IPS-NIHi11 (cell line): ENCODE results near the gene PID1.

ENCODE experiments used
- DNase-seq: peaks from one replicate; pipeline ENCODE4 v3.0.0; 2012; ENCODE audit warnings: mixed read lengths, low spot score

Gene PID1, protein sequence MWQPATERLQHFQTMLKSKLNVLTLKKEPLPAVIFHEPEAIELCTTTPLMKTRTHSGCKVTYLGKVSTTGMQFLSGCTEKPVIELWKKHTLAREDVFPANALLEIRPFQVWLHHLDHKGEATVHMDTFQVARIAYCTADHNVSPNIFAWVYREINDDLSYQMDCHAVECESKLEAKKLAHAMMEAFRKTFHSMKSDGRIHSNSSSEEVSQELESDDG

DNA sequence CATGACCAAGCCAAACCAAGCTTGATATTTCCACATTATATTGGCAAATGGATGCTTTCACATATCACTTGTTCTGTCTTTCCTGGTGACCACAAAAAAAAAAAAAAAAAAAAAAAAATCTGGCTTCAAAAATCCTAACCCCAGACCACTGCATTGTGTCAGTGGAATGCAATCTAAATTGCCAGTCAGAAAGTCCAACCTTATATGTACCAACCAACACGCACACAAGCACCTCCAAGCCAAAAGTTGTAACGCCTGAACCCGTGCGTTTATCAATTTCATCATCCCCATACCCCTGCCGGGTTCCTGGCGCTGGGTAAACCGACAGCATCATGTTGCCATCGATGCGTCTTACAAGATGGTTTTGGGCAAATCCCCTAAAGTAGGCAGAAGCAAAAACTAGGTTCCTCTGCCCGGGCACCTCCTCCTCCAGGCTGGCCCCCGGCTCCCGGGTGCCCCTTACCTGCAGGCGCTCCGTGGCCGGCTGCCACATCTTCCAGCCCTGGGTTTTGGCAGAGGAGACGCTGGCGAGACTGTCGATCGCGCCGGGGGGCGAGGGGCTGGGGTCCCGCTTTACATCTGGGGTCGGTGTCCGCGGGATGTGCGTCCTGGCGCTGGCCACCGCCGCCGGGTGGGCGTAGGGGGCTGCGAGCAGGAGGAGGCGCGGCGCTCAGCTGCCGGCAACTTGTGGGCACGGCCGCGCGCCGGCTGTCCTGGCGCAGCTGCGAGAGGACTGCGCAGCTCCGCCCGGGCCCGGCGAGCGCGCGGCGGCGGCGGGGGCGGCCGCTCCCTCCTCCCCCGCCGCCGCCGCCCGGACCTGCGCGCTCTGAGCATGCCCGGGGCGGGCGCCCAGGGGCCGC, at the start of gene PID1:
PID1 (minus strand) TSS at position 737 of the 860 bp plus-strand sequence; CDS start at position 493, 244 bp downstream.
- peak; percentile 78 for DNase-seq

DNA sequence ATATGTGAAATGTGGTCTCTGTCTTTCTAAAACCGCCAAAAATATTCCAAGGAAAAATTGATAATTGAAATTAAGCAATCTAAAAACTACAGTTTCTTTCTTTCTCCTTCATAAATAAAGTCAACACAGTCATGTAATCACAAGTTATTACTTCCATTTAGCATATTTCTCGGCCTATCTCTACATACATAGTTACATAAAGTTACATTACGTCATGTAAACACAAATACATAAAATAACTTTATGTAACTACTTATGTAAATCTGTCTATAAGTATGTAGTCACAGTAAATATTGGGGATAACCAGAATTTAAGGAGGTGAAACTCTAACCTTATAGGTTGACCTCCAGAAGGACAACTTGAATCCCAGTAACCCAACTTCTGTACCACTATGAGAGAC, 48.5 kb upstream of the PID1 start:
- DNase-seq = no peak

DNA sequence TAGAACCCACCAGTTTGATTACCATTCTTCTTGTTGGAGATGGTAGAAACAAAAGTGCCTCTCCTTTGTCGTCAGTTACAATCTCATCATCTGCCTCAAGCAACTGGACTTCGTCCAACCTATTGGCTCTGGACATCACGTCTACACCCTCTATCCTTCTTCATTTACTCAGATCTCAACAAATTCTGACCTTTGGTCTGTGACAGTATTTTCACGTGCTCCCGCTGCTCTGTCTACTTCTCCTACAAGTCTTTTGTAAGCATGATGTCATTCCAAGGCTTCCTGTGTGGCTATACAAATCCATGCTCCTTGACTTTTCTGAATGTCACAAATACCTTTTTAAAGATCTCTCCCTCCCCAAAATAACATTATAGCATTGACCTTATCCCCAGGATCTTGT, 43.0 kb upstream of the PID1 start:
- no peak for DNase-seq

DNA sequence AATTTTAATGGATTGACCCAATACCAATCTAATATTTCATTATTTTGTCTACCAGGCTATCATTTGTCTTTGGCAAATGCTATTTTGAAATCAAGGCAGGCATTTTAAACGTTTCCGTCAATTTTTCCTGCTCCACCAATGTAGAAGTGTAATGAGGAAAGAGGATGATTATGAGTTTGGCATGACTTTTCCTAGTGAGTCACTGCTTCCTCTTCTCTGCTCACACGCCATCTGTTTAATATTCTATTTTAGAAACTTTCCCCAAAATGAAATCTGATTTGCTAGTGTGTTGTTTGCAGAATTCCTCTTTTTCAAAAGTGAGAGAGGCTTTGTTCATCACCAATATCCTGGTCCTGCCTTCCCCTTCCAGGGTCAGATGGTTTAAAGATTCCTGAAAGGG, 42.5 kb upstream of the PID1 start:
- no peak for DNase-seq

DNA sequence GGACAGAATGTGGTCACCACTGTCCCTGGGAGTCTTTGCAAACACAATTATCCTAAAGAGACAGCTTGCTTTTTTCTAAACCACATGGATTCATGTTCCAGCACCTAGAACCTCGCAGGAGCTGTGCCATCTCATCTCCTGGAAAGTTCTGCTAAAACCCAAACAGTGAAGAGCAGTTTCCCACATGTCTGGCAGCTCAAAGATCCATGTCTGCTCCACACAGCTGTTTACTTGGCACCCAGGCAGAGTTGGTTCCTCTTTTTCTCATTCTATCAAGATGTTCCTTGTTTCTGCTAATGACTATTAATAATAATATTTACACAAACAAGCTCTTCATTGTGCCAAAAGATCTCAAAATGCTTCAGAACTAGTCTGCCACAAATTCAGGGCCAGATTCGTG, 30.1 kb upstream of the PID1 start:
- no peak for DNase-seq

DNA sequence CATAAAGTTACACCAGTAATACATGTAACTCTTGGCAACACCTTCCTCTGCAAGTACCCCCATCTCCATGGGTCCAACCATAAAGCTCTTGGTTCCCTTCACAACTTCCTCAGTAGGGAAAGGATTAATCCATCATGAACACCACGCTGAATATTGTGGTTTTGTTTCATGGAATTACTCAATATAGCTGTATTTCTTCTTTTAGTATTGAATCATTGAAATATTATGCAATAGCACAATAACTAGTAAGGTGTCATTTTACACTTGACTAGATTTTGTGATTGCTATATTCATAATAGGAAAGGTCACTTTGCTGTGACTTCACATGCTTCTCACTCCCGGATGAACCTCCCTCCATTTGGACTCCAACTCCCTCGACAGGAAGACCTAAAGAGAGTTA, 29.7 kb upstream of the PID1 start:
- DNase-seq = no peak

DNA sequence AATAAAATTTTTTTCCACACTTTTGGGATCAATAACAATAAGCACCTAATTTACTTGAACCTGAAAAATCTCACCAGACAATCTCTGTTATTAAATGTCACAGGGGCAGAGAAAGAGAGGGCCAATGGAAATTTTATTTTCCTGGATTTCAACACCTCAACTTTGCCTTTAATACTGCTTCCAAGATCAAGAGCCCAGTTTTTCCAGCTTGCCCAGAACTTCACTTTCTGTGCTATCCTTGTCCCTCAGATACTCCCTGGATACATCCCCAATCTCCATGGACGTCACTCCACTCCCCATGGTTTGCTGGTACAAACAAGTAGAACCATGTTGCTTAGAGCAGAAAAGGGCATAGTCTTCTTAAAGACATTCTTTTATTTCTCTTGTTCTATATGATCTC, 29.3 kb upstream of the PID1 start:
- DNase-seq = no peak

DNA sequence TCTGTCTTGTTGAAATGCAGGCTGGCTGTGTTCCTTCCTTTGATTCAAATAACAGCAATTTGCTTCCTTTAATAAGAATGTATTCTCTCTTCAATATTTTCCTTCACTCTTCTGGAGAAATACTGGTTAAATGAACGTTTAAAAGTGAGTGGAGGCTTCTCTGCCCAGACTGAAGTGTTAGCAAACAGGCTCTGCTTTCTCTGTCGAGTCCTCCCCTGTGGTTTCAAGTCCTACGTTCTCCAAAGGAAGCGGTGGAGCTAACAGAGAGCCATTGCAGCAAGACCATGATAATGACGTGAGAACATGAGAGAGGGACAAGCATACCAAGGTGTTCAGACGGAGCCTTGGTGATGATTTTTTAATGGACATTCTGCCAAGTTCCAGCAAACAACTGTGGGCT, 26.2 kb upstream of the PID1 start:
- DNase-seq = no peak

DNA sequence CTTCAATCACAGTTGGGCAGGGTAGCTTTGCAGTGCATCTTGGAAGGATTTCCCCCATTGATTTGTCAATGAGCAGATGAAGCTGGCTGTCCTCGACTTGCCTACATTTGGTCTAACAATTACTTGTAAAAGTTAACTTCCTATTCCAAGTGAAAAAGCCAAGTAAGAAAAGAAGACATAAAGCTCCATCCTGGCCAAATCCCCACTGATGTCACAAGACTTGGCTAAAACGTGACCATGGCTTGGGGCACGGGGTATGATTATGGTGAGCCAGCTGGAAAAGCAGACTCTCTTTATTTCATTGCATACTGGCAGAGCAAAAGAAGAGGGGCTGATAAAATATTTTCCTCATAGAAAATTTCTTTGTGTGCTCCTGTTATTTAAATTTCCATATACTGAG, 25.4 kb upstream of the PID1 start:
- DNase-seq = no peak

DNA sequence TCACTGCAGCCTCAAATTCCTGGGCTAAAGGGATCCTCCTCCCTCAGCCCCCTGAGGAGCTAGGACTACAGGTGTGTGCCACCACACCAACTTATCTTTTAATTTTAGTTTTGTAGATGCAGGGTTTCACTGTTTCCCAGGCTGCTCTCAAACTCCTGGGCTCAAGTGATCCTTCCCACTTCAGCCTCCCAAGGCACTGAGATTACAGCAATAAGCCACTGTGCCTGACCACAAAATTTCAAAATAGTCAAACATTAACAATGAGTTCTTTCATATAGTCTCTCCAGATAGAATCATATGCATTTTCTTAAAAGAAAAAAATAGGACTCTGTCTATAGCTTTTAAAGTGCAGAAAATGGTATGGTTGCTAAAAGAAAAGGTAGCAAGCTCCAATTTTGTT, 24.9 kb upstream of the PID1 start:
- no peak for DNase-seq

DNA sequence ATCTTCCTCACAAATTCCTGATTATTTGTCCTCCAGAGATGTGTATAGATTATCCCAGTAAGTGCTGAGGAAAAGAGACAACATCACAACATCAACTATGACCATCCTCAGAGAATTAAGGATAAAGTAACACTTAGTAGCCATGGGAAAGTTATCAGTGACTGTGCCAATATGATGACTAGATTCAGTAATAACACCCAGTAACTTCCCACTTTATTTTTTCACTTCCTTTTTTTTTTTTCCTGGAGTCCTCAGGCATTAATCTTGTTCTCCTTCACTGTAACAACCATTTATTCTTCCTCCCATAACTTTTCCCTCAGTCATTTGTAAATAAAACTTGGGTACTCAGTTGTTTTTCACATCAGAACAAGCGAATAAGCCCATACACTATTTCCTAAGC, 16.7 kb upstream of the PID1 start:
- DNase-seq = no peak

DNA sequence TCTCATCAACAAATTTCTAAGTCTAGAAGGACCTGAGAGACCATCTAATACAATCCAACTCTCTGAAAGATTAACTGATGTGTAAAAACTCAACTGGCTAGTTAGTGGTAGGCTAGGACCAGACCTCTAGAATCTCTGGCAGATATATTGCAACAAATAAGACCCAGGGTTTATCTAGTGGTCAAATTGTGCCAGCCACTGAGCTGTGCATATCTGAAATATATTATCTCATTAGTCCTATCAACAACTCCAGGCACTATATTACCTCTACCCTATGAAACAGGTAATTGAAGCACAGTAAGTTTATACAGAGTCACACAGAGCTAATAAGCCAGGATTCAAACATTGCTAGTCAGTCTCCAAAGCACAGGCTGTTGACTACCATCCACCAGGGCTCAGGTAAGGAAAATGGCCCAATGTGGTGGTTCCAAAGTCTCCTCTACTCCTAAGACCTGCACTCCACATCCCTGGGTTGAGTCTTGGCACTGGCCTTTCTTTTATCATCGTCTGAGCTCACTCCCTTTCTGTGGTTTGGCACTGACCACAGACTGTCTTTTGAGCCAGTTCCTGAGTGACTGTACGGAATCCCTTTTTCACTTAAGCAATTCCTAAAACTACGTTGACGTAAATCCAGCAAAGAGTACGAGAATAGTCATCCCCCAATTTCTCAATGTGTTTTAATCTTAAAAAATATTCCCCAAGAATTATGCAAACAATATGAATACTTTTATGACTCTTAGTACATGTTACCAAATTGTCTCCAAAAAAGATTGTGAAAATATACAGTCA, 11.9 kb upstream of the PID1 start:
- no peak for DNase-seq

DNA sequence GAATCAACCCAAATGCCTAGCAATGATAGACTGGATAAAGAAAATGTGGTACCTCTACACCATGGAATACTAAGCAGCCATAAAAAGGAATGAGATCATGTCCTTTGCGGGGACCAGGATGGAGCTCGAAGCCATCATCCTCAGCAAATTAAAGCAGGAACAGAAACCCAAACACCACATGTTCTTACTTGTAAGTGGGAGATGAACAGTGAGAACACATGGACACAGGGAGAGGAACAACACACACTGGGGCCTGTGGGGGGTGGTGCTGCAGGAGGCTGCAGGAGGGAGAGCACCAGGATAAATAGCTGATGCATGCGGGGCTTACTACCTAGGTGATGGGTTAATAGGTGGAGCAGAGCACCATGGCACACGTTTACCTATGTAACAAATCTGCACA, 8.4 kb upstream of the PID1 start:
- DNase-seq = no peak

DNA sequence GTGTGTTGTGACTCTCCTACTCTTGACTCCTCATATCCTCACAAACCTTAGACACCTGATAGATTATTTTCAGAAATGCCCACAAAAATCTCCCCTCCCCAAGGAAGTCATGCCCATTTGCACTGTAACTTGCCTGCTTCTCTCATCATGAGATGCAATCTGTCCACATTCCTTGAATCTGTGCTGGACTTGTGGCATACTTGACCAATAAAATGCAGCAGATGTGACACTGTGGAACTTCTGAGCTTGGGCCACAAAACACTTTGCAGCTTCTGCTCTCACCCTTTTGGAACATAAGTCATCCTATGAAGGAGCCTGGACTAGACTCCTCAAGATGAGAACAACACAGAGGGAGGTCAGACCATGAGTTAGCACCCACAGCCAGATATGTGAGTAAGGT, 4.4 kb upstream of the PID1 start:
- DNase-seq = no peak

DNA sequence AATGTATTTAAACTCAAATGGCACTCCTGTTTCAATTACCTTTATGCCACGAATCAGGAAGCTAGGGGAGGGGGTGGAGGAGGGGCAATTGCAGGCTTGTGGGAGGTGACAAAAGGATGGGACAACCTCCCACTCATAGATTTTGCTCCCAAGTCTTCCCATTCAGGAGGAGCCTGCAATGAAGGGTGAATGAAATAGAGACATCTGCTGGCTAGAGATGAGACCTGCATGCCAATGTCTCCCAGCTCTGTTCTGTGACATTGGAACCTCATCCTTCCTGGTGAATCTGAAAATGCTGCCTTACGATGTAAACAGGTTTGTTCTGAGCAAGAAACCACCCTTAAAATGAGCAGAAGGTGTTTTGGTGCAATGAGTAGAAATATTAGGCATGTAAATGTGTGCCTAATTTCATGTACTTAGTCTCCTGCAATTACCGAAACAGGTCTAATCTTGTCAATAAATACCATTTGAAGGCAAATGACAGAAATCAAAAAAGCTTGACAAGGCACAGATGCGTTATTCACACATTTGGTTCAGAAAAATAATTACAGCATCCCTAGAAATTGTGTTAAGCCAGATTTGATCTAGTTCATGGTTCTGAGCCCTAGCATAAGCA, 2.7 kb upstream of the PID1 start:
- DNase-seq = peak; percentile 82

DNA sequence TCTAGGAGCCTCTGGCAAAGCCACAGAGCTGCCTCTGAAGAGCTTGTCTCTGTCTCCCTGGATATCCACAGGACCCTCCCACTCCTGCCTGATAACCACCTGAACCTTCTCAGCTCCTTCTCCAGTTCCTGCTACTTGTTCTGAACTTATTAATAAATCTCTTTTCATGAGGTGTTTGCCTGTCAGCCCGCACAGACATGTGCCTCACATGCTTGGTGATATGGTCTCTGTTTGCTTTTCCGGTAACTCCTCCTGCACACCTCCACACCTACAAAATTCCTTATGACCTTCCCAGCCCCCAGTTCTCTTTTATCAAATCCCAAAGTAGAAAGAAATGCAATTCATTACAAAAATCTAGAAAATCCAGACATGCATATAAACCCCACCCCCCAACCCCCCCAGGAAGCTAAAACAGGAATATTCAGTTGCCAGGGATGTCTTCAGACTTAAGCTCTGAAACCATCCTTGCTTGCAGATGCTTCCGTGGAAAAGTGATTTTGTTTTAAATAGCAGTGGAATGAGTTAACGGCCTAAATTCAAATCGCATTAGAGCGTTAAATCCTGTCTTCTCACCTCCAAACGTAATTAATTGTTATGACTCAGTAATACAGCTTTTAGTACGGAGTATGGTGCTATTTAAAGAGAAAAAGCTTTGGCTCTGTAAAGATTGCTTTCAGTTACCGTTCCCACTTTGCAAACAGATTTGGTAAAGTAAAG, 2.1 kb upstream of the PID1 start:
- DNase-seq = no peak

DNA sequence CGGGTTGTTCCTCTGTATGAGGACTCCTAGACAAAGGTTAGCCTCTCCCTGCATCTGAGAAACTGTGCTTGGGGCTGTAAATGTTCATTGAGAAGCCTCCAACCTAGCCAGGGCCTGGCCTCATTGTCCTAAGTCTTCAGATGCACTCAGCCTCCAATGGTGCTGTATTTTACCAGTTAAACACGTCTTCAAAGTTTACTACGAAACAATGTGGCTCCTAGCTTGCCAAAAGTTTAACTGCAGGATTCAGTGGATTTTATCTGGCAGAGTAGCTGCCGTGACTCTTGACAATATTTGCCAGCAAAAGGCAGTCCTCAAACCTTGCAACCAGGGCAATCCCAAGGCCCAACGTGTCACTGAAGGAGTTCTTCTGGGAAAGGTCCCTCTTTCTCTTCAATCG, 1.1 kb downstream of the PID1 start:
- no peak for DNase-seq

DNA sequence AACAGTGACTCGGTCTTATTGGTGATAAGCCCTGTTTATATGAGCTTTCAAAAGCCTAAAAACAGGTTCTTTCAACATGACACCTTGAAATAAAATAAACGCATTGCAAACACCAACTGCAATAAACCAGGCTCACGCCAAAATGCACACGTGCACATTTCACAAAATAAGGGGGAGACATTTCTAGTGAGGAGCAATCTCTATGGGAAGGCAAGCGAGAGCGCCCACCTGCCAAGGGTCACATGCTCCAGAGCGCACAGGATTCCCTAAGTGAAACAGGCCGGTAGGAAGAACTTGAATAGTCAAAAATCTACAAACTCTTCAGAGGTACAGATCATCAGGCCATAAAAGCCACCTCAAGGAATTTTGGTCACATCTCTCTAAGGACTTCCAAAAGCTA, 1.9 kb downstream of the PID1 start:
- no peak for DNase-seq

DNA sequence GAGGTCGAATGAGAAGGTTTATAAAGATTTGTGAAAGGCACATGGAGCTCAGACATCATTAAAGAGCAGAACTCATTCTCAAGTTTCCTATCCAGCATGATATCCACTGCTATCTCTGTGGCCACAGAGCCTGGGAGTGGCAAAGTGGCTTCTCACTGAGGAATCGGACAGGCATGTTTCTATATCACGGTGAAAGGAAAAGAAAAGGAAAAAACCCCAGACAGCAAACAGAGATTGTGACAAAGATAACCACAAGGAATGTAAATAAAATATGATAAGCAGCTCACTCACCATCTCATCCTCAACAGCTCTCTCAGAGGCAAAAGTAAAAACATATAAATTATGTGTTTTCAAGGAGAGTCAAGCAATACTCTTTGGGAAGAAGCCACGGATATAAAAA, 2.5 kb downstream of the PID1 start:
- DNase-seq = no peak

DNA sequence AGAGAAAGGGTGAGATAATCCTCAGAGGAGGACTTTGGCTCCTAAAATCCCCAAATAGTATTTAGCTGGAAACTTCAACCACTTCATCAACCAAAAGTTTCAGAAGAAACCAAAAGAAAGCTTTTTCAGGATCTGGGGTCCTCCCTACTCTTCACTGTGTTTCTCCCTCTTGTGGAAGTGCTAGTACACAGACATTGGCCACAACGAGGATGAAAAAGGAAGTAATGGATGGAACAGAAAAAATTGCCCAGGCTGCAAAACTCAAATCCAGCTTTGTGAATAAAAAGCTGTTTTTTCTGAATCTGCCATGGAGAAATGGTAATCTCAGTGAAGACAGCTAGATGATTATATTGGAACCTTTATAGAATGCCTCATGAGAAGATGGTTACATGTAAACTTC, 4.0 kb downstream of the PID1 start:
- DNase-seq = no peak

DNA sequence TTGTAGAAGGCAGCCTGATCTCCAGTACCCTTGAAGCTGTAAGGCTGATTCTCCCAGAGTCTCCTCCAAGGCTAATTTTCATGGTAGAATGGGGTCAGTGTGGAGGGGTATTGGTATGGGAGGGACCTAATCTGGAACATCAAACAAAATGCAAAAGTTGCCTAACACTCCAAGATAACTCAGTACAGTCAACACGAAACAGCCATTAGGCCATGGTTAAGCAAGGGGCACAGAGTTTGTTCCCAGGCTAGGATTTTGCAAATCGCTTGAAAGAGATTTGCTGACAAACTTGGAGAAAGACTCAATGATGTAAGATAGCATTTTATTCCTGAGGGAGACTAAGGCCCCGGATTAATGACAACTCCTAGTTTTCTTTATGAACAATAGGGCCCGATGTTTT, 5.4 kb downstream of the PID1 start:
- DNase-seq = no peak

DNA sequence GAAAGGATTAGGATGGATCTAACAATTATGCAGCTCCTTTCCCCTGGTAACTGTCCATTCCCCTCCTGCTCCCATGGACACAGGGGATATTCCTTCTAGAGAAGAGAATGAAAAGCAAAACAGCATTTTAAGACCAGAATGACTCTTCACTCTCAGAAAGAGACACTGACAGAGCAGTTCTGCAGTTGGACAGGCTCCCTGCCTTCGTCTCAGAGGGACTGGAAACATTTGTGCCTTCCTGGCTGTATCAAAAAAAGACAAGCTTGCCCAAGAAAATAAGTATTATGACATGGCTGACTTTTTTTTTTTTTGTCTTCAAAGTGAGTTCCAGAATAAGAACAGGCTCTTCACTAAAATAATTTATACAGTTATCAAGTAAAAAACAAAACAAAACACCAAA, 9.5 kb downstream of the PID1 start:
- DNase-seq = no peak
